ENCODE measurements around the gene ZNRF3. TPM values are rescaled to one million over a fixed set of nuclear protein-coding genes. Genes with fewer than 3 reads are reported as not detected.
"Not testable (repeated sequence)": the region's sequence is repeated elsewhere in the genome, so short reads cannot be mapped to it uniquely, and the experiment has no call there.

Gene ZNRF3
- polyA plus RNA-seq, 1 donor from 2014 or later, result 2.9 TPM

DNA sequence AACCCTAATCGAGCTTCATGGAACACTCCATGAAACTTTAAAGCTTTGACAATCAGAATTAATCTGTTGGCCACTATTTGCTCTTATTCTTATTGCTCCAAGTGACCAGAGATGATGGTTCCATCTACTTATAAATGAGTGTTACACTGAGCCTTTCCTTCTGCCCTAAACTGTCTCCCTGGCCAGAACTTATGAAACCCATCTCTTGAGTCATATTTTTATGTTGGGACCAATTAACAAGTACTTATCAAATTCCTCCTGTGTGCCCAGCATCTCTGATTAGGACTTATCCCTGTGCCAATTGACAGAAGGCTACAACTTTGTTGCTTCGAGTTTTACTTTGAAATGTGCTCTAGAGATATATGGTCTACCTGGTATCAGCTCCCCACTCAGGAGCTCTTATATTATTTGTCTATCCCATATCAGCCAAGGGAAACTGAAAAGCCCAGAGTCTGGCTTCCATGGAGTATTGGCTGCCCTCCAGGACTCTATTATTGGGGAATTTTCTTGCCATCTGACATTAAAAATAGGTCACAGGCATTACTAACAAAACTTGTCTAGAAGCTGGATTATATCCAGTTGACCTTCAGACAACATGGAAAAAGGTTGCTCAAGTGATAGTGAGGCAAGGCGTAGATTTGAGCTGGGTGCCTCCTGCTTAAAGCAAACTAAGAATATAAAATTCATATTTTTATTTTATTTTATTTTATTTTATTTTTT, 198.3 kb downstream of the ZNRF3 start:
- no peak overlapping the region for H3K27ac ChIP-seq (ENCODE audit: low read length)
- no peak for TF ChIP-seq POLR2AphosphoS5 (IDR thresholded peaks at IDR 0.05)
- no peak overlapping the region for H3K4me2 ChIP-seq (ENCODE audit: low read length)
- no peaks in the 10 kb centered on the region for H4K20me1 ChIP-seq (ENCODE audit: insufficient read depth)
- H3K9ac ChIP-seq (ENCODE audit: low read length), result no peak overlapping the region
- H2AFZ ChIP-seq (ENCODE audit: low read depth, low read length), result no peak overlapping the region
- no peaks in the 10 kb centered on the region for H3K9me2 ChIP-seq (ENCODE audit: insufficient read depth, low read length)
- H3K27me3 ChIP-seq (ENCODE audit: insufficient read depth, low read depth, low read length), result no peaks in the 10 kb centered on the region
- no peaks in the 10 kb centered on the region for H3K9me3 ChIP-seq (ENCODE audit: low read length)
- H3K36me3 ChIP-seq (ENCODE audit: insufficient read depth, low read length), result no peaks in the 10 kb centered on the region
- H3K79me2 ChIP-seq (replicated peaks; ENCODE audit: insufficient read depth, low read length), result no peaks in the 10 kb centered on the region
- no peak overlapping the region for H3K4me3 ChIP-seq (ENCODE audit: low read length)
- no peaks in the 10 kb centered on the region for H3F3A ChIP-seq (ENCODE audit: insufficient read depth, low read length, poor library complexity, severe bottlenecking)

DNA sequence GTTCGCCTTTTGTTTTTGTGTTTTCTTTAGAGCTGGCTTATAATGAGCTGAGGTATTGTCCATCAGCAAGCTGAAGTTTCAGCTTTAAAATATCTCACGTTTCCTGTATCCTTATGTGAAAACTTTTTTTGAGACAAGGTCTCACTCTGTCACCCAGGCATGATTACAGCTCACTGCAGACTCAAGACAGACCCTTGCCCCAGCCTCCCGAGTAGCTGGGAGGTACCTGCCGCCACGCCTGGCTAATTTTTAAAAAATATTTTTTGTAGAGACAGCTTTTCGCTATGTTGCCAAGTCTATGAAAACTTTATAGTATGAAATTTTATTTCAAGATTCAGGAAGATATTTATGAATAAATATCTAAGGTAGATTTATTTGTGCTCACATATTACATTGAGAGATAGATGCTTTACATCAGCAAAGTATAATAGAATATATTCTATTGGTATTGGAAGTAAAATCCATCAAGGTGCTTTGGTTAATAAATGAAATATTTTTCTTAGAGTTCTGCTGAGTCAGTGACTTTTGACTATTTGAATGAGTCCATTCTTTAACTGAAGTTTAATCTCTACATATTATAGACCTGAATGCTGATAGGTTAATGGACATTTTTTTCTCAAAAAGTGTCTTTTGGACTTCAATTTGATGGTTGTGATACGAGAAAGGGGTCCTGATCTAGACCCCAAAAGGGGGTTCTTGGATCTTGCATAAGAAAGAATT, 199.6 kb downstream of the ZNRF3 start:
- H3K9me3 ChIP-seq (ENCODE audit: low read length), result no peaks in the 10 kb centered on the region
- no peaks in the 10 kb centered on the region for H3F3A ChIP-seq (ENCODE audit: insufficient read depth, low read length, poor library complexity, severe bottlenecking)
- no peaks in the 10 kb centered on the region for H4K20me1 ChIP-seq (ENCODE audit: insufficient read depth)
- no peaks in the 10 kb centered on the region for H3K27me3 ChIP-seq (ENCODE audit: insufficient read depth, low read depth, low read length)
- no peak overlapping the region for H3K4me3 ChIP-seq (ENCODE audit: low read length)
- H3K36me3 ChIP-seq (ENCODE audit: insufficient read depth, low read length), result no peaks in the 10 kb centered on the region
- no peak overlapping the region for H2AFZ ChIP-seq (ENCODE audit: low read depth, low read length)
- H3K9me2 ChIP-seq (ENCODE audit: insufficient read depth, low read length), result no peaks in the 10 kb centered on the region
- TF ChIP-seq TAF1 (IDR thresholded peaks at IDR 0.05; ENCODE audit: low read depth), result no peak
- TF ChIP-seq, protein P1, sequence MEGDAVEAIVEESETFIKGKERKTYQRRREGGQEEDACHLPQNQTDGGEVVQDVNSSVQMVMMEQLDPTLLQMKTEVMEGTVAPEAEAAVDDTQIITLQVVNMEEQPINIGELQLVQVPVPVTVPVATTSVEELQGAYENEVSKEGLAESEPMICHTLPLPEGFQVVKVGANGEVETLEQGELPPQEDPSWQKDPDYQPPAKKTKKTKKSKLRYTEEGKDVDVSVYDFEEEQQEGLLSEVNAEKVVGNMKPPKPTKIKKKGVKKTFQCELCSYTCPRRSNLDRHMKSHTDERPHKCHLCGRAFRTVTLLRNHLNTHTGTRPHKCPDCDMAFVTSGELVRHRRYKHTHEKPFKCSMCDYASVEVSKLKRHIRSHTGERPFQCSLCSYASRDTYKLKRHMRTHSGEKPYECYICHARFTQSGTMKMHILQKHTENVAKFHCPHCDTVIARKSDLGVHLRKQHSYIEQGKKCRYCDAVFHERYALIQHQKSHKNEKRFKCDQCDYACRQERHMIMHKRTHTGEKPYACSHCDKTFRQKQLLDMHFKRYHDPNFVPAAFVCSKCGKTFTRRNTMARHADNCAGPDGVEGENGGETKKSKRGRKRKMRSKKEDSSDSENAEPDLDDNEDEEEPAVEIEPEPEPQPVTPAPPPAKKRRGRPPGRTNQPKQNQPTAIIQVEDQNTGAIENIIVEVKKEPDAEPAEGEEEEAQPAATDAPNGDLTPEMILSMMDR (IDR thresholded peaks at IDR 0.05; ENCODE audit: poor library complexity, severe bottlenecking), result no peak
- no peak for TF ChIP-seq POLR2AphosphoS5 (IDR thresholded peaks at IDR 0.05)
- TF ChIP-seq RAD21 (conservative IDR thresholded peaks at IDR 0.05), result no peak
- TF ChIP-seq REST (IDR thresholded peaks at IDR 0.05; ENCODE audit: borderline replicate concordance), result no peak
- no peak for TF ChIP-seq EP300 (conservative IDR thresholded peaks at IDR 0.05; ENCODE audit: poor library complexity, severe bottlenecking)
- TF ChIP-seq EZH2 (IDR thresholded peaks at IDR 0.05; ENCODE audit: borderline replicate concordance, insufficient read depth, low read length, poor library complexity, severe bottlenecking), result no peak
- TF ChIP-seq MXI1 (conservative IDR thresholded peaks at IDR 0.05; ENCODE audit: poor library complexity, severe bottlenecking), result no peak
- no peak for TF ChIP-seq SMC3 (conservative IDR thresholded peaks at IDR 0.05; ENCODE audit: poor library complexity)
- H3K27ac ChIP-seq (ENCODE audit: low read length), result no peak overlapping the region
- no peaks in the 10 kb centered on the region for H3K79me2 ChIP-seq (replicated peaks; ENCODE audit: insufficient read depth, low read length)
- no peak overlapping the region for H3K9ac ChIP-seq (ENCODE audit: low read length)
- H3K4me2 ChIP-seq (ENCODE audit: low read length), result no peak overlapping the region

- not testable (repeated sequence) for H3K27ac ChIP-seq (ENCODE audit: low read length); H3K4me2 ChIP-seq (ENCODE audit: low read length)
Observed at GRCh38 chr22:29083576-29083932, 200.2 kb downstream of the ZNRF3 start.

More at GRCh38 chr22:29083576-29083932, 200.2 kb downstream of the ZNRF3 start:
- not testable (repeated sequence) for H3K36me3 ChIP-seq (ENCODE audit: insufficient read depth, low read length); H3F3A ChIP-seq (ENCODE audit: insufficient read depth, low read length, poor library complexity, severe bottlenecking); H3K9ac ChIP-seq (ENCODE audit: low read length); H3K9me3 ChIP-seq (ENCODE audit: low read length); H3K79me2 ChIP-seq (replicated peaks; ENCODE audit: insufficient read depth, low read length); H4K20me1 ChIP-seq (ENCODE audit: insufficient read depth); H3K27me3 ChIP-seq (ENCODE audit: insufficient read depth, low read depth, low read length); H3K4me3 ChIP-seq (ENCODE audit: low read length); H2AFZ ChIP-seq (ENCODE audit: low read depth, low read length); H3K9me2 ChIP-seq (ENCODE audit: insufficient read depth, low read length)
